ENCODE measurements around the gene EIF3B. TPM values are rescaled to one million over a fixed set of nuclear protein-coding genes. Genes with fewer than 3 reads are reported as not detected.

Gene EIF3B
- total and polyA plus RNA-seq, 4 donors, result 82.5 to 133 (median 96.0) TPM

DNA sequence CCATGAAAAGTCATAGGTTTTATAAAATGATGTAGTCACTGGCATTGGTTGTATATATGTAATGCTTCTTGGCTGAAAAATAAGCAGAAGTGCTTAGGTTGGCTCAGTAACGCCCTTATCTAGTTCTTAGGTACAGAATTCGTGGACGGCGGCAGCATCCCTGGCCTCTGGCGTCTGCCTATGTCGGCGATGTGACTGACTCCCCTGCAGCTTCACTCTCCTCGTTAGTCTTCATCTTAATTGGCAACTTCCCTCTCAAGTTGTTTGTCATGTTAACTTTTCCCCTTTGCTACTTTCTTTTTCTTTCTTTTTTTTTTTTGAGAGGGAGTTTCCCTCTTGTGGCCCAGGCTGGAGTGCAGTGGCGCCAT lies 67.3 kb downstream of the EIF3B start:
- H3K9me3 ChIP-seq (ENCODE audit: control insufficient read depth in 4 of 4, insufficient read depth in 3 of 4, low read length in 3 of 4), result no peaks in the 10 kb centered on the region
- no peak overlapping the region for H3K4me3 ChIP-seq
- H3K27me3 ChIP-seq (ENCODE audit: control insufficient read depth in 3 of 3, insufficient read depth in 3 of 3, low read length in 2 of 3), result no peaks in the 10 kb centered on the region
- peaks cover 0 to 7% (median 0%) of the 10 kb centered on the region in 5 donors for H3K4me1 ChIP-seq (ENCODE audit: control insufficient read depth in 5 of 5, insufficient read depth in 5 of 5, low read length in 5 of 5)
- peaks cover 0 to 1% (median 0%) of the 10 kb centered on the region in 4 donors for H3K36me3 ChIP-seq (ENCODE audit: control insufficient read depth in 4 of 4, insufficient read depth in 4 of 4, low read length in 4 of 4)
- TF ChIP-seq, protein P1, sequence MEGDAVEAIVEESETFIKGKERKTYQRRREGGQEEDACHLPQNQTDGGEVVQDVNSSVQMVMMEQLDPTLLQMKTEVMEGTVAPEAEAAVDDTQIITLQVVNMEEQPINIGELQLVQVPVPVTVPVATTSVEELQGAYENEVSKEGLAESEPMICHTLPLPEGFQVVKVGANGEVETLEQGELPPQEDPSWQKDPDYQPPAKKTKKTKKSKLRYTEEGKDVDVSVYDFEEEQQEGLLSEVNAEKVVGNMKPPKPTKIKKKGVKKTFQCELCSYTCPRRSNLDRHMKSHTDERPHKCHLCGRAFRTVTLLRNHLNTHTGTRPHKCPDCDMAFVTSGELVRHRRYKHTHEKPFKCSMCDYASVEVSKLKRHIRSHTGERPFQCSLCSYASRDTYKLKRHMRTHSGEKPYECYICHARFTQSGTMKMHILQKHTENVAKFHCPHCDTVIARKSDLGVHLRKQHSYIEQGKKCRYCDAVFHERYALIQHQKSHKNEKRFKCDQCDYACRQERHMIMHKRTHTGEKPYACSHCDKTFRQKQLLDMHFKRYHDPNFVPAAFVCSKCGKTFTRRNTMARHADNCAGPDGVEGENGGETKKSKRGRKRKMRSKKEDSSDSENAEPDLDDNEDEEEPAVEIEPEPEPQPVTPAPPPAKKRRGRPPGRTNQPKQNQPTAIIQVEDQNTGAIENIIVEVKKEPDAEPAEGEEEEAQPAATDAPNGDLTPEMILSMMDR (IDR thresholded peaks at IDR 0.05; ENCODE audit: control extremely low read depth, extremely low read depth), result no peak
- 80 to 87% methylated on average over 9 of the region's 9 CpGs for WGBS, 2 donors
- ATAC-seq (ENCODE audit: insufficient read depth, low FRiP score) (no peak), DNase-seq (no peak)
- H3K9ac ChIP-seq (ENCODE audit: insufficient read depth in 1 of 2, low read length in 2 of 2), result no peak overlapping the region
- no peak overlapping the region for H3K27ac ChIP-seq (ENCODE audit: low read depth in 1 of 2, low read length in 1 of 2)

DNA sequence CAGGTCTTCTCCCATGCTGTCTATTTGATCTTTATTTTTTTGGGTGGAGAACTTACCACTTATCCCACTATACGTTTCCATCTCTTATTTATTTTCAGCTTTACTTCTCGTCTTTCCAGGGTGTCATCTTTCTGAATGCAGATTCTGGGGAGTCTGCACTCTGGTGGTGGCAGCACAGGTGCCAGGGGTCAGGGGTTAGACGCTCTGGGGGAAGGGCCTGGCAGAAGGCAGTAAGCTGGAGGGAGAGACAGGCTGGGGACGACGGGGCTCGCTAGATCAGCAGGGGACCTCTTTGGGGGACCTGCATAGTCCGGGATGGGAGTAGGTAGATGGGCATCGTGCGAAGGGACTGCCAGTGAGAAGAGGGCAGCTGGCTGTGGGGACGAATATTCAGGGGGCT lies 71.1 kb downstream of the EIF3B start:
- no peaks in the 10 kb centered on the region for H3K27me3 ChIP-seq (ENCODE audit: control insufficient read depth in 3 of 3, insufficient read depth in 3 of 3, low read length in 2 of 3)
- no peak overlapping the region for H3K4me3 ChIP-seq
- peaks cover 0 to under 1% (median 0%) of the 10 kb centered on the region in 4 donors for H3K9me3 ChIP-seq (ENCODE audit: control insufficient read depth in 4 of 4, insufficient read depth in 3 of 4, low read length in 3 of 4)
- no peak overlapping the region for H3K9ac ChIP-seq (ENCODE audit: insufficient read depth in 1 of 2, low read length in 2 of 2)
- TF ChIP-seq, protein P1 (IDR thresholded peaks at IDR 0.05; ENCODE audit: control extremely low read depth, extremely low read depth), result no peak
- H3K36me3 ChIP-seq (ENCODE audit: control insufficient read depth in 4 of 4, insufficient read depth in 4 of 4, low read length in 4 of 4), result no peaks in the 10 kb centered on the region
- ATAC-seq (ENCODE audit: insufficient read depth, low FRiP score) (no peak), DNase-seq (no peak)
- H3K27ac ChIP-seq (ENCODE audit: low read depth in 1 of 2, low read length in 1 of 2), result no peak overlapping the region
- peaks cover 0 to 2% (median 0%) of the 10 kb centered on the region in 5 donors for H3K4me1 ChIP-seq (ENCODE audit: control insufficient read depth in 5 of 5, insufficient read depth in 5 of 5, low read length in 5 of 5)
- WGBS, 2 donors, result 91 to 98% methylated on average over 10 of the region's 10 CpGs

Small RNAs within 50 kb of the gene (small RNA-seq; reads per million reads assigned to genes)
- gene AC004840.2 (ENCODE audit: low replicate concordance), result not detected

Other genes starting within 250 kb of the EIF3B start
- 10 to 100 TPM; 53.7 to 54.9 TPM for gene MAD1L1, start 121.9 kb upstream of the EIF3B start, total RNA-seq
- 10 to 100 TPM; 43.0 to 46.0 TPM for gene MAD1L1, start 121.9 kb upstream of the EIF3B start, polyA plus RNA-seq
- 10 to 100 TPM; 18.7 to 24.7 TPM for gene MRM2, start 112.6 kb upstream of the EIF3B start, total RNA-seq
- gene MRM2, start 112.6 kb upstream of the EIF3B start, polyA plus RNA-seq, result 10 to 100 TPM; 21.5 to 25.5 TPM
- gene NUDT1, start 112.6 kb upstream of the EIF3B start, total RNA-seq, result 10 to 100 TPM in 1 of 2 donors, 1 to 10 TPM in 1; 9.3 to 16.1 TPM
- 10 to 100 TPM; 20.9 to 24.7 TPM for gene NUDT1, start 112.6 kb upstream of the EIF3B start, polyA plus RNA-seq
- gene SNX8, start 40.4 kb upstream of the EIF3B start, total RNA-seq, result 10 to 100 TPM; 24.6 to 54.6 TPM
- 10 to 100 TPM; 44.6 to 47.0 TPM for gene SNX8, start 40.4 kb upstream of the EIF3B start, polyA plus RNA-seq
- gene CHST12, start 48.8 kb downstream of the EIF3B start, total RNA-seq, result 10 to 100 TPM; 17.9 to 30.9 TPM
- 10 to 100 TPM; 14.7 to 15.7 TPM for gene CHST12, start 48.8 kb downstream of the EIF3B start, polyA plus RNA-seq
- gene GRIFIN, start 121.6 kb downstream of the EIF3B start, total RNA-seq, result not detected
- not detected for gene GRIFIN, start 121.6 kb downstream of the EIF3B start, polyA plus RNA-seq
- 10 to 100 TPM; 11.5 to 47.6 TPM for gene LFNG, start 164.9 kb downstream of the EIF3B start, total RNA-seq
- gene LFNG, start 164.9 kb downstream of the EIF3B start, polyA plus RNA-seq, result 10 to 100 TPM; 18.9 to 28.6 TPM
- 10 to 100 TPM; 28.7 to 29.4 TPM for gene BRAT1, start 200.7 kb downstream of the EIF3B start, total RNA-seq
- gene BRAT1, start 200.7 kb downstream of the EIF3B start, polyA plus RNA-seq, result 10 to 100 TPM; 23.2 to 30.4 TPM
- 10 to 100 TPM; 20.9 to 29.0 TPM for gene IQCE, start 204.2 kb downstream of the EIF3B start, total RNA-seq
- gene IQCE, start 204.2 kb downstream of the EIF3B start, polyA plus RNA-seq, result 10 to 100 TPM in 1 of 2 donors, 1 to 10 TPM in 1; 8.1 to 11.0 TPM

Data from lung (tissue), 13 donors.